Astrocyte of the spinal cord (primary cell): ENCODE data around the gene STAG3.
"Not testable (repeated sequence)": the region's sequence is repeated elsewhere in the genome, so short reads cannot be mapped to it uniquely, and the experiment has no call there.

ENCODE experiments used
- DNase-seq: peaks from one replicate; pipeline ENCODE4 v3.0.0; 2011; ENCODE audit warnings: low read depth, low spot score
- H3K4me3 ChIP-seq: 2 replicates; pipeline ENCODE4 v1.5.1; 2011; ENCODE audit warnings: low read depth, mild to moderate bottlenecking, low read length, moderate library complexity
- CTCF ChIP-seq: IDR thresholded peaks from 2 replicates; pipeline ENCODE4 v1.5.1; 2012; ENCODE audit warnings: low read depth, mild to moderate bottlenecking, low read length, inconsistent platforms
- in situ Hi-C: cut with HindIII; loops from 2 replicates; pipeline ENCODE4 v1.10.0; 2017; ENCODE audit warnings: low sequenced_read_pairs

STAG3 gene

GRCh38 chr7:100209493-100209892 lies 31.8 kb downstream of the STAG3 start:
- in situ Hi-C loops, result no loop called here
- no peak for TF ChIP-seq CTCF
- H3K4me3 ChIP-seq, result no peak overlapping the region
- no peak for DNase-seq

- DNase-seq, result no peak
- TF ChIP-seq CTCF, result no peak
- no peak overlapping the region for H3K4me3 ChIP-seq
- in situ Hi-C loops, result no loop called here
These were observed 33.1 kb downstream of the STAG3 start for GRCh38 chr7:100210805-100211204.

DNA sequence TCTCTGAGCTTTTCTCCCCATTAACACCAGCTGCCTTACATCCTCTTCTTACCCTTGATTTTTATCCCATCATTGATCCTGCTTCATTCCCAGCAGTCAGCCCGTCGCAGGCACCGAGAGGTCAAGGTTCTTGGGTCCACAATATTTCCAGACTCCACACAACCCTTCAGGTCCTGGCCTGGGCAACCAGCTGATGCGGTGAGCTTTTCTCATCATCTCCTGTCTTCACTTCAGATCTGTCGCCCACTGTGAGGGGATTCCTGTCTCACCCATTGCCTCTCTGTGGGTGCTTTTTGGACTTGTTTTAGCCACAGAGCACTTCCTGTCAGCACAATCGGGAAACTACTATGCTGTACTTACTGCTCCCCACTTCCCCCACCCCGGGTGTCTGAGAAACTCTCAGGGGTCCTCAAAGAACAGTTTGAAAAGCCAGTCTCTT lies 33.6 kb downstream of the STAG3 start:
- no peak overlapping the region for H3K4me3 ChIP-seq
- in situ Hi-C loops, result no loop called here
- TF ChIP-seq CTCF, result no peak
- DNase-seq, result no peak

DNA sequence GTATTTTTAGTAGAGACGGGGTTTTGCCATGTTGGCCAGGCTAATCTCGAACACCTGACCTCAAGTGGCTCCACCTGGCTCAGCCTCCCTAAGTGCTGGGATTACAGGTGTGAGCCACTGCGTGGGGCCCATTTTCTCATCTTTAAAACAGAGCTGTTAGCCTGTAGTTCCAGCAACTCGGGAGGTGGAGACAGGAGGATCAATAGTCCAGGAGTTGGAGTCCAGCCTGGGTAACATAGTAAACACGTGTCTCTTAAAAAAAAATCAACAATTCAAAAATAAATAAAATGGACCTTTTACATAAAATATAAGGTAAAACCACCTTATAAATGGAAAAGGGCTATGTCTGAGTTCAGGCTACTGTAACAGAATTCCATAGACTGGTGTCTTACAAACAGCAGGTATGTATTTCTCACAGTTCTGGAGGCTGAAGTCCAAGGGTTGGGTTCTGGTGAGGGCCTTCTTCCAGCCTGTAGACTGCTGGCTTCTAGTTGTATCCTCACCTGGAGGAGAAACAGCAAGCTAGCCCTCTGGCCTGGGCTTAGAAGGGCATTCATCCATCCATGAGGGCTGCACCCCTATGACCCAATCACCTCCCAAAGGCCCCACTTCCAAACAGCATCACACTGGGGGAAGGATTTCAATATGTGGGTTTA lies 35.0 kb downstream of the STAG3 start:
- no peak for TF ChIP-seq CTCF

GRCh38 chr7:100213672-100214071 lies 36.0 kb downstream of the STAG3 start:
- DNase-seq, result no peak
- in situ Hi-C loops, result no loop called here
- TF ChIP-seq CTCF, result no peak
- no peak overlapping the region for H3K4me3 ChIP-seq

More for the DNA sequence above, 35.0 kb downstream of the STAG3 start:
- in situ Hi-C loops, result no loop called here
- no peak overlapping the region for H3K4me3 ChIP-seq
- no peak for DNase-seq

- in situ Hi-C loops, result not testable (repeated sequence)
These were observed 36.6 kb downstream of the STAG3 start for GRCh38 chr7:100214356-100214755.

GRCh38 chr7:100215895-100216294 lies 38.2 kb downstream of the STAG3 start:
- no peak for TF ChIP-seq CTCF
- H3K4me3 ChIP-seq, result no peak overlapping the region
- peak; percentile 15 for DNase-seq
- in situ Hi-C loops, result no loop called here

More at GRCh38 chr7:100214356-100214755, 36.6 kb downstream of the STAG3 start:
- DNase-seq, H3K4me3 ChIP-seq: not testable (repeated sequence)
